SK-N-MC (cell line): ENCODE results near the gene ZNF322.

Experiments
- EZH2 ChIP-seq: fragments of 200-600 bp; sonication (generic); IDR thresholded peaks from one replicate; pipeline ENCODE4 v1.6.1; 2017; ENCODE audit warnings: antibody characterized with exemption
- FOXP2 ChIP-seq: optimal IDR thresholded peaks from 2 replicates; pipeline ENCODE3; 2011; ENCODE audit warnings: mild to moderate bottlenecking, moderate library complexity; ENCODE audit not compliant: insufficient read depth; ENCODE audit errors: extremely low read length, control extremely low read depth
- POLR2AphosphoS5 ChIP-seq: IDR thresholded peaks from 2 replicates; pipeline ENCODE4 v1.6.1; 2012; ENCODE audit warnings: mild to moderate bottlenecking, low read depth, low read length, borderline replicate concordance

GRCh38 chr6:26588965-26589364 is 70.6 kb downstream of the ZNF322 start:
- TF ChIP-seq POLR2AphosphoS5 (no peak), EZH2 (no peak), FOXP2 (no peak)
